IMR-90 (cell line): ENCODE data around the gene PDZD7.

Source experiments
- CTCF ChIP-seq: conservative IDR thresholded peaks from 2 replicates; pipeline ENCODE4 v1.5.1; 2012; ENCODE audit warnings: mild to moderate bottlenecking, low read depth, low read length, improper control_type of control experiment
- MAFK ChIP-seq: IDR thresholded peaks from 2 replicates; pipeline ENCODE4 v1.6.1; 2012; ENCODE audit warnings: low read depth, low read length, improper control_type of control experiment
- MXI1 ChIP-seq: IDR thresholded peaks from 2 replicates; pipeline ENCODE4 v1.6.1; 2012; ENCODE audit warnings: low read depth, mild to moderate bottlenecking, low read length, moderate library complexity, borderline replicate concordance
- POLR2A ChIP-seq: IDR thresholded peaks from 2 replicates; pipeline ENCODE4 v1.6.1; 2012; ENCODE audit warnings: mild to moderate bottlenecking, low read depth, low read length
- RAD21 ChIP-seq: IDR thresholded peaks from 2 replicates; pipeline ENCODE4 v1.6.1; 2012; ENCODE audit warnings: low read length, improper control_type of control experiment

GRCh38 chr10:101061624-101062231, 30.8 kb upstream of the PDZD7 start, which contains the start of gene KAZALD1:
- no peak for TF ChIP-seq MAFK
- TF ChIP-seq MXI1, result no peak
- TF ChIP-seq RAD21, result no peak
- peak; percentile 71; the same call in 1 of the 2 replicates for TF ChIP-seq POLR2A
- TF ChIP-seq CTCF, result no peak
